ENCODE measurements around the gene EID1.
"Not testable (repeated sequence)": the region's sequence is repeated elsewhere in the genome, so short reads cannot be mapped to it uniquely, and the experiment has no call there.

GRCh38 chr15:48910554-48910953, 32.6 kb downstream of the EID1 start:
- TF ChIP-seq, protein P1, sequence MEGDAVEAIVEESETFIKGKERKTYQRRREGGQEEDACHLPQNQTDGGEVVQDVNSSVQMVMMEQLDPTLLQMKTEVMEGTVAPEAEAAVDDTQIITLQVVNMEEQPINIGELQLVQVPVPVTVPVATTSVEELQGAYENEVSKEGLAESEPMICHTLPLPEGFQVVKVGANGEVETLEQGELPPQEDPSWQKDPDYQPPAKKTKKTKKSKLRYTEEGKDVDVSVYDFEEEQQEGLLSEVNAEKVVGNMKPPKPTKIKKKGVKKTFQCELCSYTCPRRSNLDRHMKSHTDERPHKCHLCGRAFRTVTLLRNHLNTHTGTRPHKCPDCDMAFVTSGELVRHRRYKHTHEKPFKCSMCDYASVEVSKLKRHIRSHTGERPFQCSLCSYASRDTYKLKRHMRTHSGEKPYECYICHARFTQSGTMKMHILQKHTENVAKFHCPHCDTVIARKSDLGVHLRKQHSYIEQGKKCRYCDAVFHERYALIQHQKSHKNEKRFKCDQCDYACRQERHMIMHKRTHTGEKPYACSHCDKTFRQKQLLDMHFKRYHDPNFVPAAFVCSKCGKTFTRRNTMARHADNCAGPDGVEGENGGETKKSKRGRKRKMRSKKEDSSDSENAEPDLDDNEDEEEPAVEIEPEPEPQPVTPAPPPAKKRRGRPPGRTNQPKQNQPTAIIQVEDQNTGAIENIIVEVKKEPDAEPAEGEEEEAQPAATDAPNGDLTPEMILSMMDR (tag by site-specific recombination; IDR thresholded peaks at IDR 0.05): not testable (repeated sequence)
- not testable (repeated sequence) for TF ChIP-seq IKZF3 (tag by site-specific recombination; IDR thresholded peaks at IDR 0.05); ZNF391 (tag by site-specific recombination; IDR thresholded peaks at IDR 0.05; ENCODE audit: borderline replicate concordance, low read depth); ELK4 (IDR thresholded peaks at IDR 0.05; ENCODE audit: borderline replicate concordance, low read depth, low read length); WT1 (tag by site-specific recombination; IDR thresholded peaks at IDR 0.05); GFI1B (tag by site-specific recombination; IDR thresholded peaks at IDR 0.05); ZBTB21 (tag by site-specific recombination; IDR thresholded peaks at IDR 0.05); ZNF23 (tag by site-specific recombination; IDR thresholded peaks at IDR 0.05; ENCODE audit: borderline replicate concordance)
- TF ChIP-seq, protein P2, sequence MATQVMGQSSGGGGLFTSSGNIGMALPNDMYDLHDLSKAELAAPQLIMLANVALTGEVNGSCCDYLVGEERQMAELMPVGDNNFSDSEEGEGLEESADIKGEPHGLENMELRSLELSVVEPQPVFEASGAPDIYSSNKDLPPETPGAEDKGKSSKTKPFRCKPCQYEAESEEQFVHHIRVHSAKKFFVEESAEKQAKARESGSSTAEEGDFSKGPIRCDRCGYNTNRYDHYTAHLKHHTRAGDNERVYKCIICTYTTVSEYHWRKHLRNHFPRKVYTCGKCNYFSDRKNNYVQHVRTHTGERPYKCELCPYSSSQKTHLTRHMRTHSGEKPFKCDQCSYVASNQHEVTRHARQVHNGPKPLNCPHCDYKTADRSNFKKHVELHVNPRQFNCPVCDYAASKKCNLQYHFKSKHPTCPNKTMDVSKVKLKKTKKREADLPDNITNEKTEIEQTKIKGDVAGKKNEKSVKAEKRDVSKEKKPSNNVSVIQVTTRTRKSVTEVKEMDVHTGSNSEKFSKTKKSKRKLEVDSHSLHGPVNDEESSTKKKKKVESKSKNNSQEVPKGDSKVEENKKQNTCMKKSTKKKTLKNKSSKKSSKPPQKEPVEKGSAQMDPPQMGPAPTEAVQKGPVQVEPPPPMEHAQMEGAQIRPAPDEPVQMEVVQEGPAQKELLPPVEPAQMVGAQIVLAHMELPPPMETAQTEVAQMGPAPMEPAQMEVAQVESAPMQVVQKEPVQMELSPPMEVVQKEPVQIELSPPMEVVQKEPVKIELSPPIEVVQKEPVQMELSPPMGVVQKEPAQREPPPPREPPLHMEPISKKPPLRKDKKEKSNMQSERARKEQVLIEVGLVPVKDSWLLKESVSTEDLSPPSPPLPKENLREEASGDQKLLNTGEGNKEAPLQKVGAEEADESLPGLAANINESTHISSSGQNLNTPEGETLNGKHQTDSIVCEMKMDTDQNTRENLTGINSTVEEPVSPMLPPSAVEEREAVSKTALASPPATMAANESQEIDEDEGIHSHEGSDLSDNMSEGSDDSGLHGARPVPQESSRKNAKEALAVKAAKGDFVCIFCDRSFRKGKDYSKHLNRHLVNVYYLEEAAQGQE (tag by site-specific recombination; IDR thresholded peaks at IDR 0.05): not testable (repeated sequence)
